NCI-H524 treated with DMSO at 0.1 percent for 48 hours (cell line): ENCODE data around the gene CHMP1B.
"Not testable (repeated sequence)": the region's sequence is repeated elsewhere in the genome, so short reads cannot be mapped to it uniquely, and the experiment has no call there.

Experiments
- DNase-seq: peaks from one replicate; lab custom pipeline; 2025; lab: John Stamatoyannopoulos, UW

The CHMP1B gene

DNA sequence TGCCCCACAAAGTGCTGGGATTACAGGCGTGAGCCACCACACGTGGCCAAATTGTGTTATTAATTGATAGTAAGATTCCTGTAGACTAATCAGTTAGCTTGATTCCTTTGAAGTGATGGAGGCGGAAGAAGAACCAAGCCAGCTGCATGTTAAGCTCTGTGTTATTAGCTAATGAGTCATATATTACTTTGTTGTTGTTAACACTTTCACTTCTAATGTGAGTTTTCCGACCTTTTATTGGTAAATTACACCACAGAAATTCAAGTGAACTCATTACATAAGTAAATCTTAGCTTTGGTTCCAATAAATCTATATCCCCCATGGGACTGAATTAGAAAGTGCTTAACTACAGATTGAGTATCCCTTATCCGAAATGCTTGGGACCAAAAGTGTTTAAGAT, 20.3 kb downstream of the CHMP1B start:
- no peak for DNase-seq

DNA sequence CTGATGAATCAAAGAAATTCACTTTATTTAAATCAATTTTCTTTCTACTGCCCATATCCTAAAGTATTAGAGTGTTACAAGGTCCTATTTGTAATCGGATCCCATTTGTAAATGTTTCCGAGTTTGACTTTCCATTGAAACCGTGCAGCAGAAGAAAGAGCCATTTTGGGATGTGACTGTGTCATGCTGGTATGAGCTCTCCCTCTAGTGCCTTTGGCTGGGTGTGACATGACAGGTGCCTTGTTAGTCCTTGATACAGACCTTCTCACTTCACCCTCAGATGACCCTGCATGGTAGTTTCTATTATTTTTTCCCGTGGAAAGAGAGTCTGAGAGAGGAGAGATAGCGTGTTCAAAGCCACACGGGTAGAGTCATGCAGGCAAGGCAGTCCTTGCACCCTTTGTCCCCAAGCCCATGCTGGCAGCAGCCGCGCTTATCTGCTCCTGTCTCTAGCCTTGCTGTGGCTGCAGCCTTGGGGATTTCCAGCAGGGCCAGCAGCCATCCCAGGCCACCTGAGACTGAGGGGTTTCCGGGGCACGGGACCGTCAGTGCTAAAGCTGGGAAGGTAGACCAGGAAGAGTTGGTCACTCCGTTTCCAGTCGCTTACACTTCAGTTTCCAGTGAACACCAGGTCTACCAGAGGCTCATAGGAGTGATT, 21.4 kb downstream of the CHMP1B start:
- DNase-seq = no peak

DNA sequence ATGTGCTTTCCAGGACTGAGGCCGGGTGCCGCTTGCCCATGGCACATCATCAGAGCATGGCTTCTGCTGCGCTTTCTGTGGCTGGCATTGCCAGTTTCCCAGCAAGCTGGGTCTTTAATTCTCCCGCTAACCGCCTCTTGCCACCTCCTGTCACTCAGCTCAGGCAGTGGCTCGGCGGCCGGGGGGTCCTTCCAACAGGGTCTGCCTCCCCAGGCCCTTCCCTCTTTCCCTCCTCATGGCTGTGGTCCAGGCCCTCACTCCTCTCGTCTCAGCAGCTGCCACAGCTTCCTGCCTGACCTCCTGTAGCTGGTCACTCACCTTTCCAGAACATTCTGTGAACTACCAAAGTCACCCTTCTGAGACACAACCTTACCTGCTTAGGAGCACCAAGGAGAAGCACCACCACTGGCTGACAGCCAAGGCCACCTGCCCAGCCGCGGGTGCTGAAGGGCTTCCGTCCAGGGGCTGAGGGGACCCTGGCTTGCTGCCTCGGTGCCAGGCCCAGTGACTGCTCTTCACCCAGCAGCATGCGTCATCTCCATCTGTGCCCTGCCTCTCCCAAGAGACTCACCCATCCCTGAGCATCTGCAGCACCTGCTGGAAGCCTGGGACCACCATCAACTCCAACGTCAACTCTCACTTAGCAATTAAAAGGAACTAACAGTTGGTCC, 22.6 kb downstream of the CHMP1B start:
- no peak for DNase-seq

DNA sequence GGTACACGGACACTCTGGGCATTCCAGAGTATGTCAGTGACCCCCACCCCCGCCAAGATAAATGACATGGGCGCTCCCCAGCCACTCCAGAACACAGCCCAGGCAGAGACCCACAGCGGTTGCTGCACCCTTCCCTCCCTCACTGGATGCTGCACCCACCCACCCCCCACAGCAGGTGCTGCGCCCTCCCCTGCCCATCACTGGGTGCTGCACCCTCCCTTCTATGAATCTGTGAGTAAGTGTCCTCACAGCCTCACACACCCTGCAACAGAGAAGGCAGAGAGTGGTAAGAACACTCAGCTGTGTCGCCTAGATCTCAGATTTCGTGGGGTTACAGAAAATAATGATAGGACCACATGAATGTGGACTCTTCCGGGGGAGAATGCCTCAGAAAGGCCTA, 23.5 kb downstream of the CHMP1B start:
- DNase-seq = no peak

DNA sequence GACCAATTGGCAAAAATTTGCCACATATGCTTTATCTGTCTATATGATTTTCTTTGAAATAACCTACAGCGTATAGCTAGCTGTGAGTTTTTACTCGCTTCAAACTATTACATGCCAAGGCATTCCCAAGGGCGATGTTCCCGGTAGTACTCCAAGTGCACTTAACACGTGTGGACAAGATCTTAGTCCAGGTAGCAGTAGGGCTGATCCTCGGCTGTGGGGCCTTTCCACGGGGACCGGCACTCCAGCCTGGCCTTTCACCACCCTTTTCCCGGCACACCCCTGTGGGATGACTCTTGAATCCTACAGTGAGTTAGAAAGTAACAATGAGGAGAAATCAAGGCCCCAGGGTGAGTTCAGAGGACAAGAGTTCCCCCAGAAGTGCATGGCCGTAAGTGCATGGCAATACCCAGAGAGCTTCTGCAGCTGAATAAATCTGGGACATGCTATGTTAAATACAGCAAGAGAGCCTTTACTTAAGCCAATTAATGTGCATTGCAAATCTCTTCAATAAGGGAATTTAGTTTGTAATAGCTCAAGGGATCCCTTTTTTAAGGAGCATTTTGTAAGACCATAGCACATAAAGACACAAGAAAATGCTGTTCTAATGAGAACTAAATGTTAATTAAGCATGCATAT, 26.4 kb downstream of the CHMP1B start:
- no peak for DNase-seq

DNA sequence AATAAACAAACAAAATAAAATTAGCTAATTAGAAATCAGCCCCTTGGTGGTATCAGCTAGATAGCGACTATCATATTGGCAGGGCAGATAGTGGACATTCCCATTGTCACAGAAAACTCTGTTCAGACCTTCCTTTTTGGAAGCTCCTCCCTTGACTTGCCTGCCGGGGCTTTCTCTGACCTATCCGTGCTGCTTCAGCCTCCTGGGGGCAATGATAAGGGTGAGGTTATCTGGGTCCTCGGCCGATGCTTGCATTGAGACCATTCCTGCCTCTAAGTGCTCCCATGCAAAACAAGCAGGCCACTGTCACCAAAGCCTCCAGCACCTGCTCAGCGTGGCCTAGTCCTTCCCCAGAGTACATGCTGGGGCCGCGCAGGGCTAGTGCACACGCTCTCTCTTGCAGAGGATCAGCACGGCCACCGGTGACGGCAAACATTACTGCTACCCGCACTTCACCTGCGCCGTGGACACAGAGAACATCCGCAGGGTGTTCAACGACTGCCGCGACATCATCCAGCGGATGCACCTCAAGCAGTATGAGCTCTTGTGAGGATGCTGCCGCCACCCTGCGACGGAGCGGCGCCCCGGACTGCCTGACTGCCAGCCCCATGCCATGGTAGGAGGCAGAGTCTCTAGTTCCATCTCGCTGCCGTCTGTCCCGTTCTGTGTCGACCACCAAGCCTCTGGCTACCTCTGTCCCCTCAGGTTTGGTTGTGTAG, 29.5 kb downstream of the CHMP1B start:
- no peak for DNase-seq

DNA sequence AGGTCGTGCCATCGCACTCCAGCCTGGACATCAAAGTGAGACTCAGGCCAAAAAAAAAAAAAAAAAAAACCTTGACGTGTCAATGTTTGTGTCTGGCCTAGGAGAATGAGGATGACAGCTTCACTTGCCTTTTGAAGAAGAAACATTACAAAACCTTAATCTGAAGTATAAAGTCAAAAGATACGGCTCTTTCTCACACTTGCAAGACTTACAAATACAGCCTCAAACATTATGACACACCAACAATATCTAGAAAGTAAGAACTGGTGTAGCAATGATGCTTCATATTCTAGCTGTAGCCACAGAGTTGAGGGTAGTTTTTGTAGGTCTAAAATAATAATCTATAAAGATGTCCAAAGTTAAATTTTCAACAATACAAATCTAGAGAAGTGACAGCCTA, 31.4 kb downstream of the CHMP1B start:
- DNase-seq = no peak

DNA sequence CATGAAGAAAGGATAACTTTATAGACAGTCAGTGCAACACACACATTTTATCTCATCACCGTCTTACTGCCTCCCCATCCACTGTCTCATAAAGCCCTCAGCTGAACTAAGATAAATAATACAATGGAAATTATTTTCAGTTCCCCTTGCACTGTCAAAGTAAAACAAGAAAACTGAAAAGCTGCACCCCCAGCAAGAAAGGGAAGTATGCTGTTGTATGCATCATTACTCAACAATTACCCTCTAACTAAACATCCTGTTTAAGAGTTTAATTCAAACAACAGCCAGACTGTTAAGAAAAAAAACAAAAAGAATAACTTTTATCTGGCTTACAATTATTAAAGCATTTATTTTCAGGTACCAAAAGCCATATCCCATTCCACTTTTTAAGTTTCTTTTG, 31.9 kb downstream of the CHMP1B start:
- no peak for DNase-seq

DNA sequence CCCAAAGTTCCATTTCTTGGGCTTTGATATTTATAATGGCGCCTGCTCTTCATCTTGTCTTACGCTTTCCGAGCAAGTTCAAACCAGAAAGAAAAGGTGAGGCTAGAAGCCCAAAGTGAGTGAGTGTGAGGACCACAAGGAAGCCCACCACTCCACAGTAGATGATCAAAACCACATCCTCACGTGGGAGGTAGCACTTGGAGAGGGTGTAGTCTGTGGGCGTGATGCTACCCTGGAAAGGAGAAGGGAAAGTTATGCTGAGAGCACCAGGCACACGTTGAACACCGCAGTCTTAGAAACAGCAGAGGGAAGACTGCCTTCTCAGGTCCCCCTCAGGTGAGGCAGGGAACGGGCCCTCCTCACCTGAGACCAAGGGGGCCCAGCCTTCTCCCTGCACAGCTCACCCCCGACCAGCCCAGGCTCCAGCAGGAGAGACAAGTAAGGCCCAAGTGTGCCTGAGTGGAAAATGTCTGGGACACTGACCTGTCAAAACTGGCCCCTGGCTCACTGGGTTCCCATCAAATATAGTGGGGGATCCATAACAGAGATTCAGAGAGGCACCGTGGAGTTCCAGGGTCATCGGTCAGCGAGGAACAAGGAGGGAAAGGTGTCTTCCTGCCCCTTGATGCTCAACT, 33.3 kb downstream of the CHMP1B start:
- no peak for DNase-seq

DNA sequence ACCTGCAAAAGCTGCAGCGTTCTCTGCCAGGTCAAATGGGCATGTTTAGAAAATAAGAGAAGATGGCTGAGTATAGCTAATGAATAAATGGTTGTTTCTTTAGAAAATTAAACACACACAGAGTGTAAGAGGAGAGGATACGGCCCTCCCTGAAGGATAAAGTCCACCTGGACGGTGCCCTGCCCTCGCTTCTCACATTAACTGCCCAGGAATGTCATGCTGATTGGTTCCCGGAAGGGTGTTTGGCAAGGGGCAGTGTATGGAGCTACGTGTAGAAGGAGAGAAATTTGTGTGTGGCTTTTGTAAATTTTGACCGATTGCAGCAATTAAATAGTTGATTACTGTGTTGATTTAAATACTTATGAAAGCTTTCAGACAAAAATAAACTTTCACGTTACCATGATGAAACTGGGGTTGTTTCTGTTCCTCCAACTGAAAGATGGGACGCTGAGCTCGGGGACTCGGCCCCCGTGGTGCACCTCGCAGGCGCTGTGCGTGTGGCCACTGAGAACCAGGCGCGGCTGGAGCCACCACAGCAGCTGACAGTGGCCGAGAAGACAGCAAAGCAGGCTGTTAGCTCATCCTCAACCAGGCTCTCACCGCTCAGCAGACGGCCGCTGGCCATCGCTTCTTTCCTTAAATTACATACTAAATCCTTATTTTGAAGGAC, 34.2 kb downstream of the CHMP1B start:
- DNase-seq = no peak

DNA sequence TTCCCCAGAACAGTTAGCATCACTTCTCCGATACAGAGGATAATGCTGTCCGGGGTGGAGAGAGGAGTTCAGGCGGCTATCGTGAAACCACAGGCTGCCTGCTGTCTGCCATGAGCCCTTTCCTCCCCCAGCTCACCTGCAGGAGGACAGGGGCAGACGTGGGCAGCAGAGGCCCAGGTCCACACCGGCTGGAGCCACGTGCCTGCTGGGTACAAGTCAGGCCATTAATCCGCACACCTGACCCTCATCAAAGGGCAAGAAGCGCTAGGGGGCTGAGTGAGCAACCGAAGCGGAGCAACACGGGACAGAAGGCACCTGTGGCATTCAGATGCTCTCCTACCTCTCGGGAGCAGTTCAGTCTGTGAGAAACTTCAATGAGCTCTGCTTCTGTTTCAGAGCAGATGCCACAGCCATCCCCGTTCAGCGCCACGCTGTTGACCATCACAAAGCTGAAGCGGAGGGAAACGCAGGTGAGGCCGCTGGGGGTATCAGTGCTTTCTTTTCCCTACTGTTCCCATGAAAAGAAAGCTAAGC, 35.4 kb downstream of the CHMP1B start:
- no peak for DNase-seq

DNA sequence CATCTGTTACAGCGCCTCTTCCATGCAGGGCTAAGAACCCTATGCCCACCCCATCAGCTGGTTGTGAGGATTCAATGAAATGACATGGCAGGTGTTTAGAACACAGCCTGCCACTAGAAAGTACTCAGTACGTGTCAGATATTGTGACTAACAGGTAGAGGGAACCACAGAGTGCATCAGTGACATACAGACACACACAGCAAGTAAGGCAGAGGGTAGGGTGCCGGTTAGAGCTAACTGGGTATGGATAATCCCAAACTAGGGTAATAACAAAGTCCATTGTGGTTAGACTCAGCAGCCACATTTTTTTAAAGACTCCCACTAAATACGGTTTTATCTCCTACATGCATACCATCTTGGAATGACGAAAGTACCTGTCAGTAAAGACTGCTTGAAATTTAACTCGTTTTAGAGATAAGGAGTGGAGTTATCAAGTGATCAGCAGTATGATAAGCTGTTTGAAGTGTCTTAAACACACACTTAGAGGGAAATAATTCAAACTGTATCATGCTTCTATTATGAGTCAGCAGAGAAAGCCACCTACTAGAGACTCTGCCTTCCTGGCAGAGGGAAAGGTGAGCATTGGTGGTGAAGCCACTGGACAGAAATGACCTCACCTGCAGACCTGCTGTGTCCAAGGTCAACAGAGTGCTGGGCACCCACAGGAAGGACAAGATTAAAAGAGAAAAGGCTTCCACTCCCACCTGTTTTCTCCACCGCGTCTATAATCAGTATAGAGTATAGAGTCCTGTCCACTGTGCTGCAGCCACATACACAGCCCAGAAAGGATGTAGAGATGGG, 36.3 kb downstream of the CHMP1B start:
- no peak for DNase-seq

DNA sequence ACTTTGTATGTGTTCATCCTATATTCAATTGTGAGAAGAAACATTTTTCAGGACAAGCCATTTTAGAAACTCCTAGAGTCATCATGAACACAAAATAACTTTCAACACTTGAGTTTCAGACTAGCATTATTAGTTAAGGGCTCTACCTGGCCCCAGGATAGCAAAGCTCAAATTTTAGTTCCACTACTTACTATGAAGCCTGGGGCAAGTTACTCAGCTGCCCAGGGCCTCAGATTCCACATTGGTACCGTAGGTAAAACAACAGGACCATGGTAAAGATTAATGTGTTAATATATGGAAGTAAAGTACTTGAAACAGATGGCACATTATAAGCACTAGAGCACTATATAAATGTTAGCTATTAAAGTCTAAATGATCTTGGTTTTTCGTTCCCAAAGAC, 37.5 kb downstream of the CHMP1B start:
- DNase-seq = no peak

DNA sequence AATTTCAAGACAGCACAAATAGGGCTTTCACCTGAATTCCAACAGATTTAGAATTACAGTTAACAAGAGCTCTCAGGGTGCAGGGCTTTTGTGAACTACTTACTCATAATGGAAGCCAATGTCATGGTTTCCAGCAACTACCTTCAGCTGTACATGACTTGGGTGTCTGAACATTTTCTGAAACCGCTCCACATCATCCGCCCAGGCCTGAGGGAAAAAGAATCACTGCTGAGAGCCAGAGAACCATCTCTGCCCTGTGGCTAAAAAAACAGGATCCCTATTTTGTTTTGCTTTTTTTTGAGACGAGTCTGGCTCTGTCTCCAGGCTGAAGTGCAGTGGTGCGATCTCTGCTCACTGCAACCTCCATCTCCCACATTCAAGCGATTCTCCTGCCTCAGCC, 38.1 kb downstream of the CHMP1B start:
- DNase-seq = no peak

DNA sequence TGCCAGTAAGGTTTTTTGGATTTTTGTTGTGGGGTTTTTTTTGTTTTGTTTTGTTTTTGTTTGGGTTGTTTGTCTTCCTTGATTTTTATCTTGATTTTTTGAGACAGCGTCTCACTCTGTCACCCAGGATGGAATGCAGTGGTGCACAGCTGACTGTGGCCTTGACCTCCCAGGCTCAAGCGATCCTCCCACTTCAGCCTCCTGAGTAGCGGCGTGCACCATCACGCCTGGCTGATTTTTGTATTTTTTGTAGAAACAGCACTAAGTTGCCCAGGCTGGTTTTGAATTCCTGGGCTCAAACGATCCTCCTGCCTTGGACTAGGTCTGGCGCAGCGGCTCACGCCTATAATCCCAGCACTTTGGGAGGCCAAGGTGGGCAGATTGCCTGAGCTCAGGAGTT, 40.5 kb downstream of the CHMP1B start:
- DNase-seq = no peak

DNA sequence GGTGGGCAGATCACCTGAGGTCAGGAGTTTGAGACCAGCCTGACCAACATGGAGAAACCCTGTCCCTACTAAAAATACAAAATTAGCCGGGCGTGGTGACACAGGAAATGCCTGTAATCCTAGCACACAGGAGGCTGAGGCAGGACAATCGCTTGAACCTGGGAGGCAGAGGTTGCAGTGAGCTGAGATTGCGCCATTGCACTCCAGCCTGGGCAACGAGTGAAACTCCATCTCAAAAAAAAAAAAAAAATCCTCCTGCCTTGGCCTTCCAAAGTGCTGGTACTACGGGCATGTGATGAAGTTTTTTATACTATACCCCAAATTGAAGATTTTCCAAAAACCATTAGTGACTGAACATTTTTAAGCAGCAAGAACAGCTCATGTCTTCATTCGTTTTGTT, 41.2 kb downstream of the CHMP1B start:
- not testable (repeated sequence) for DNase-seq

DNA sequence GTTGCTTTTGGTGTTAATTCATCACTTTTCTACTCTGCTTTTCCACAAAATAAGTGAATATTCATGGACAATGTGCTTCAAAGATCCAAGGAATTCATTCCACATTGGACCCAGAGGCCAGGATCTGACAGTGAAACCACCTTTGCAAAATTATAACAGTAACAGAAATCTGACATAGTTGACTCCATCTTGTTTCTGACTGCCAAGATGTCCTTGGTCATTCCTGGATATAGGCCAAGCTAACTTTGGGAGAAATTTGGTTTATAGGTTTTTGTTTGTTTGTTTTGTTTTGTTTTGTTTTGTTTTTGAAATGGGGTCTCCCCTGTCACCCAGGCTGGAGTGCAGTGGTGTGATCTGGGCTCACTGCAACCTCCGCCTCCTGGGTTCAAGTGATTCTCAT, 46.6 kb downstream of the CHMP1B start:
- DNase-seq = no peak

DNA sequence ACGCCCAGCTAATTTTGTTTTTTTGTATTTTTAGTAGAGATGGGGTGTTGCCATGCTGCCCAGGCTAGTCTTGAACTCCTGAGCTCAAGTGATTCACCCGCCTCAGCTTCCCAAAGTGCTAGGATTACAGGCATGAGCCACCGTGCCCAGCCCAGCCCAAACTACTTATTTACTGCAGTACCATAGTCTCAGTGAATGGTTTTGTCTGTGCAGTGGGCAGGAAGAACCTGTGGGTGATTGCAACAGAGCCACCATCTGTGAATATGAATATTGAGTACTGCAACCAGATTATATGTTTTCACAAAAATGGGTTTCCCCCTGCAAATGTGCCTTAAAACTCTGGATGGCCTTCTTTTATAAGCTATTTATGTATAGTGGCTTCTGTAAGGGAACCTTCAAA, 47.9 kb downstream of the CHMP1B start:
- DNase-seq = no peak

DNA sequence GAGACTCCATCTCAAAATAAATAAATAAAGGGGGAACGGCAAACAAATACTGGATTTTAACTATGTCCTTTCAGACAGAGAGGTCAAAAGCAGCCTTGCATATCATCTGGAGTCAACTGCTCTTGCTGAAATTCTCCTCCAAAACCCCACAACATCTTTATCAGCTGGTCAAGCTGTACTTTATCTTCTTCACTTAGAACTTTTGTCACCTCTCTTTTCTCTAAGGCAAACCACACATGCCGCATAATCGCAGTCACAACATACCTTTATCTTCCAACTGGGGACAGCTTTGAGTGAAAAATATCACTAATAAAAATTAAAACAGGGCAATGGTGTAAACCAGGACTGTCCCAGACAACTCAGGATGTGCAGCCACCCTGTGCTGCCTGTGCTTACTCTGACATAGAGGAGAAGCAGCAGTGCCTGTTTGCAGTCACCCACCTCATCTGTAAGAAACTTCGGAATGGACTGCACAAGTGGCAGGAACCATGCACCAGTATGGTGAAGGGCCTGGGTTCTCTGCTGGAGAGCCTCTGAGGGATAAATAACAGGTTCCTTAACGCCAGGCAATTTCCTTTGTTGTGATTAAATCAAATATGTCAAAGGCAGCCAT, 50.7 kb downstream of the CHMP1B start:
- DNase-seq = no peak

DNA sequence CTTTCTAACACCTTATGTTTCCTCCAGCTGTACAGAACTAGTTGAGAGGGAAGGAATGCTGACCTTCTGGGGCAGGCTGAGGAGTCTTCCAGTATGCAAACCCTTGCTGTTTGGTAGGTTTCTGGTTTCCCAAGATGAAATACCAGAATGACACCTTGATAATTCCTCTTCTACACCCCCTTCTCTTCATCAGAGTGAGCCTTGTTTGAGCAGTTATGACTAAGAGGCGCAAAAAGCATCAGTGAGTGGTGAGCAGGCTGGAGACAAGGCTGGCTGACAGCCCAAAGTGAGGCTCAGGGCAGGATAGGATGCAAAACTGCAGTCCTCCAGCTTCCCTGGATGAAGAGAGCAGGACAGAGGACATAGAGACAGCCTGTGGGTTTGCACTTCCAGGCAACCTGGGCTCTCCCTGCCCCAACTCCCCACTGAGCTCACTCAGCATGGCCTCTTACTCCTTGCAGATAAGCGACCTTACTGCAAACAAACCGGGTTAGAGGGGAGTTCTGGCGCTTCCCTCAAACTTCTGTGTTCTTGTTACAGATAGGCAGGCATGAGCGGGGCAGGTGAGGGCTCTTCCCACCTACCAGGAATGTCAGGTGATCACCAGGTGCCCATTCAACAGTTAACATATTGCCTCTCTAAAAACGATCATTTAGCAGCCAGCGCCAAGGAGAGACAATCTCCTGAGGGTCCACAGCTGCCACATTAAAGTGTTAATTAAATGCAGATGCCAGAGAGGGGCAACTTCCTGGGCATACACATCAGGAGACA, 51.5 kb downstream of the CHMP1B start:
- no peak for DNase-seq
